Hepatic stellate cell (primary cell): ENCODE measurements around the gene SSH2.
"Not testable (repeated sequence)": the region's sequence is repeated elsewhere in the genome, so short reads cannot be mapped to it uniquely, and the experiment has no call there.

Source experiments
- DNase-seq: peaks from one replicate; pipeline ENCODE4 v3.0.0; 2011; ENCODE audit warnings: low spot score

The SSH2 gene

DNA sequence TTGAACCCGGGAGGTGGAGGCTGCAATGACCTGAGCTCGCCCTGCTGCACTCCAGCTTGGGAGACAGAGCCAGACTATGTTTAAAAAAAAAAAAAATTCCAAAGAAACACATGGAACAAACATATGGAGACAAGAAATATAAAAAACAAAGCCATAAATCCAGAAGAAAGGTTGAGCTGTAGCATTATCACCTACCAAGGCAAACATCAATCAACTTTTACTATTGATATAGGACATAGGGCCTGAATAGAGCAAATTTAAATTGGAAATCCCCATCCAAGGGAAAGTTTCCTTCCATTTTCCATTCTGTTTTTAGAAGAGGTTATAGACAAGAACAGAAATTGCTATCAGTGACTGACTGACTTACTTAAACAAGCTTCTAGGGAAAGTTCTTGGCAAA lies 56.6 kb downstream of the SSH2 start:
- no peak for DNase-seq

DNA sequence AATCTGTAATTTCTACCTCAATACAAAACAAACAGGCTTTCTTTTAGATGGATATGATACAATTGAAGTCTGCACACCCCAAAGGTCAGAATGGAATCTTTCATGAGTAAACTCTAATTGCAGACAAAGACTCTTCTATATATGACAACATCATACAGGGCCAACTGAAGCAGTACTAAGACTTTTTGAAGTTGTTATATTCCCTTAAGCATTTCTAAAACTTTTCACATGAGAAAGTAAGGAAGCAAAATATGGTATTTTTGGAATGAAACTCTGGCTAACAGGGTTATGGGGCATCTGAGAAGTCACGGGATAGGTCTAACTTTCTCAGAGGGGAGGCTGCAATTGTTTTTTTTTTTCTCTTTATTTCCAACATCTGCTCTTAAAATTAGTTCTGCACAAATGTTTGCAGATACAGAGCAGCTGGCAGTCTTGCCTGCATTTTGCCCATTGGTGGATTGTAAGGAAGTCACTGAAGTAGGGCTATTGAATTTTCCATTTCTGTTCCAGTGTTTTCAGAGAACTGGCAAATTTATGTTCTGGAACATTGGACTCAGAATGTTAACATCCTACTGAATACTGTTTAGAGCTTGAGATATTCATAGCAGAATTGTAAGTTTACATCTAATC lies 59.1 kb downstream of the SSH2 start:
- DNase-seq = no peak

DNA sequence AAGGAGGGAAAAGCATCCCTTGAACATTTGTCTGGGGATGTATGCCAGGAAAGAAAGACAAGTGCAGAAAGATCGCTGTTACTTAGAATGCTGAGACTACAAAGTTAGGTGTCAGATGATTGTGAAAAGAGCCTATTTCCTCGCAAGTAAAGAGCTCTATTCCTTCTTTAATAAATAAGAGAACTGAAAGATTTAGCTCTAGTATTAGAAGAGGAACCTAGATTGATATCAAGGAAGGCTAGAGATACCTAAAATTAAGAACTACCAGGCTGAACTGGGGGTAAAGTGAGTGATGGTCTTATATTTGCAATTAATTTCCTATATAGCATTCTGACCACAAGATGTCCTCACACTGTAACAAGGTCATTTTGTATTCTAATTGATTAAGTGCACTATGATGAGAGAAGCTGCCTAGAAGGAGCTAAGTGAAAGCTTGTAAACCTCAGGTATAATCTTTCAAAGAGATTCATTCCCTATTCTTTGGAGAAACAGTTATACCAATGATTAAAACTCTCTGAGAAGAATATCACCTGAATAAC lies 62.3 kb downstream of the SSH2 start:
- DNase-seq = no peak

DNA sequence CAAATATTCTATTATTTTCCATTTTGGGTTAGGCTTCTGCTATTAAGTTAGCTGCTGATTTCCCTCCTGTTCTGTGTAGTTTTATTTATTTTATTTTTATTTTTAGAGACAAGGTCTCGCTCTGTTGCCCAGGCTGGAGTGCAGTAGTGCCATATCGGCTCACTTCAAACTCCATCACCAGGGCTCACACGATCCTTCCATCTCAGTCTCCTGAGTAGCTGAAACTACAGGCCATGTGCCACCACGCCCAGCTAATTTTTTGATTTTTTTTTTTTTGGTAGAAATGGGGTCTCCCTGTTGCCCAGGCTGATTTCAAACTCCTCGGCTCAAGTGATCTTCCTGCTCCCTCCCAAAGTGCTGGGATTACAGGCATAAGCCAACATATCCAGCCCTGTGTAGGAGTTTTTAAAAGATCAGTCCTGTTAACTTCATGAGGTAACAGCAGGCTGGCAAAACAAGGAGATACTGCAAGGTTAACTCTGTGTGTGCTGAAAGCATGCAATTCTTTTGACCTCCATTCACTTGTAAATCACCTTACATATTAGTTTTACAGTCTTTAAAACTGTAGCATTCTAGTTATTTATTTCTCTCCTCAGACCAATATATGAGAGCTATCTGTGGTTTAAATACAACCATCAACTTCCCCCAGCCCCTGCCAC lies 63.2 kb downstream of the SSH2 start:
- DNase-seq = no peak

DNA sequence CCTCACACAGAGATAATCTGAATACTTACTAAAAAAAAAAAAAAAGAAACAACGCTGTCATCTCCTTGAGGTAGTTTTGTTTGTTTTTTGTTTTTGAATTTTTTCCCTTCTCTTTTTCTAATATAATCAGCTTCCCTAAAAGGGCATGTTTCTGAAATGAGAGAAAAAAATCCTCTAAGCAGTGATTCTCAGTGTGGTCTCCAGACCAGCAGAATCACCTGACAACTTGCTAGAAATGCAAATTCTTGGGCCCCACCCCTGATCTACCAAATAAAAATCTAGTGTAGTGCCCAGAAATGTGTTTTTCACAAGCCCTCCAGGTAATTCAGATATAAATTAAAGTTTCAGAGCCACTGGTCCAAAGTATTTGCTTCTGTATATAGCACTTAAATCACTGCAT lies 65.4 kb downstream of the SSH2 start:
- no peak for DNase-seq

DNA sequence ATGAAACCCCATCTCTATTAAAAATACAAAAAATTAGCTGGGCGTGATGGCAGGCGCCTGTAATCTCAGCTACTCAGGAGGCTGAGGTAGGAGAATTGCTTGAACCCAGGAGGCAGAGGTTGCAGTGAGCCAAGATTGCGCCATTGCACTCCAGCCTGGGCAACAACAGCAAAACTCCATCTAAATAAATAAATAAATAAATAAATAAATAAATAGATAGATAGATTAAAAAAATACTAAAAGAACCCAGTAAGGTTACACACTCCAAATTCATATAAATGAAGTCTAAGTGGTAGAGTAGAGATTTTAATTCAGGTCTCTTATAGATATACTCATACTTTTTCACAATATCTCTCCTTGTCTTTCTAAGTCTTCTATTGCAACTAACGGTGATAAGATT lies 65.9 kb downstream of the SSH2 start:
- DNase-seq = not testable (repeated sequence)

DNA sequence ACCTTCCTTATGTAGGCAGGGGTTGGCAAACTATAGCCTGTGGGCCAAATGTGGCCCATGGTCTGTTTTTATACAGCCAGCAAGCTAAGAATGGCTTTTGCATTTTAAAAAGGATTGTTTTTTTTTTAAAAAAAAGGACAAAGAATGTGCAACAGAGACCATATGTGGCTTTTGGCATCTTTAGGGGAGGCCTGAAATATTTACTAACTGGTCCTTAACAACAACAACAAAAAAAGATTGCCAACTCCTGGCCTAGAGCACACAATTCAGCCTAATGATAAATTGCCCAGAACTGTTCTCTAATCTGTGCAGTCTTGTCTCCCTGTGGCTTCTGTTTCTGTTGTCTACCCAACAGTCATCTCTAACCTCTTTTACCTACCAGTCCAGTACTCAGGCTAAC lies 67.1 kb downstream of the SSH2 start:
- no peak for DNase-seq

DNA sequence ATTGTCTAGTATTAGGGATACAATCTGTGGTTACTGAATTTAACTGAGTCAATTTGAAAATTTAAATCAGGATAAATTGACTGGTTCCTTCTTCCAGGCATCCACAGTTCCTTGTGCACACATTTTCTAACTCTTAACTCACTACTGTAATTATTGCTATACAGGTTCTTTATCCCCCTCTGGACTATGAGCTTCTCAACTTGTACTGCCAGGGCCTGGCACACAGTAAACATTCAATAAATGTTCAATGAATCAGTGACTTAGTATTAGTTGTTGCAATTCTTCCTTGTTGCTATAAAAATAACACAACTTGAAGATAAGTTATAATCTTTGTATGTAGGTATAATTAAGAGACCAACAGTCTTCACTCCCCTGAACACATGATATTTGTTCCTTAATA lies 67.9 kb downstream of the SSH2 start:
- no peak for DNase-seq

DNA sequence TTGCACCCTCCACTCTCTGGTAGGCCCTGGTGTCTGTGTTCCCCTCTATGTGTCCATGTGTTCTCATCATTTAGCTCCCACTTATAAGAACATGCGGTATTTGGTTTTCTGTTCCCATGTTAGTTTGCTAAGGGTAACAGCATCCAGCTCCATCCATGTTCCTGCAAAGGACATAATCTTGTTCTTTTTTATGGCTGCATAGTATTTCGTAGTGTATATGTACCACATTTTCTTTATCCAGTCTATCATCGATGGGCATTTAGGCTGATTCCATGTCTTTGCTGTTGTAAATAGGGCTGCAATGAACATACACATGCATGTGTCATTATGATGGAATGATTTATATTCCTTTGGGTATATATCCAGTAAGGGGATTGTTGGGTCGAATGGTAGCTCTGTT lies 70.6 kb downstream of the SSH2 start:
- DNase-seq = not testable (repeated sequence)

DNA sequence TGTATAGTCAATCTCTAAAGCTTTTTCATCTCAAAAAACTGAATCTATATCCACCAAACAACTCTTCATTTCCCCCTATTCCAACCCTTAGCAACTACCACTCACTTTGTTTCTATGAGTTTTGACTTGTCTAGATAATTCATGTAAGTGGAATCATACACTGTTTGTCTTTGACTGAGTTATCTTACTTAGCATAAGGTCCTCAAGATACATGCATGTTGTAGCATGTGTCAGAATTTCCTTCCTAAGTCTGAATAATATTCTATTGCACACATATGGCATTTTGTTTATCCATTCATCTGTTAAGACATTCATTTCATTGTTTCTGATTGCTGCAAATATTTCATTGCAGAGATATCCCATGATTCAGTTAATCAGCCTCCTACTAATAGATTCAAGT lies 72.2 kb downstream of the SSH2 start:
- DNase-seq = no peak

DNA sequence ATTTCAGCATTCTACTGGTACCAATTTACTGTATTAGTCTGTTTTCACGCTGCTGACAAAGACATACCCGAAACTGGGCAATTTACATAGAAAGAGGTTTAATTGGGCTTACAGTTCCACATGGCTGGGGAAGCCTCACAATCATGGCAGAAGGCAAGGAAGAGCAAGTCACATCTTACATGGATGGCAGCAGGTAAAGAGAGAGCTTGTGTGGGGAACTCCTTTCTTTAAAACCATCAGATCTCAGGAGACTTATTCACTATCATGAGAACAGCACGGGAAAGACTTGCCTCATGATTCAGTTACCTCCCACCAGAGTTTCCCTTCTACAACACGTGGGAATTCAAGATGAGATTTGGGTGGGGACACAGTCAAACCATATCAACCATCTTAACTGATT lies 72.9 kb downstream of the SSH2 start:
- not testable (repeated sequence) for DNase-seq

DNA sequence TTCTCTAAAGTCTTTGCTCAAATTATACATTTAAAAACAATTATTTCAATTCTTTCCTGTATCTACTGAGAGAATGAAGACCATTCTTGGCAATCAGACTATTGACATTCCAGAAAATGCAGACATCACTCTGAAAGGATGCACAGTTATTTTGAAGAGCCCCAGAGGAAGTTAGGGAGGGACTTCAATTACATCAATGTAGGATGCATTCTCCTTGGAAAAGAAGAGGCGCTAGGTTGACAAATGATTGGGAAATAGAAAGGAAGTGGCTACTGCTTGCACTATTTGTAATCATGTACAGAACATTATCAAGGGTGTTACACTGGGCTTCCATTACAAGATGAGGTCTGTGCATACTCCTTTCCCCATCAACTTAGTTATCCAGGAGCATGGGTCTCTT lies 74.3 kb downstream of the SSH2 start:
- no peak for DNase-seq

DNA sequence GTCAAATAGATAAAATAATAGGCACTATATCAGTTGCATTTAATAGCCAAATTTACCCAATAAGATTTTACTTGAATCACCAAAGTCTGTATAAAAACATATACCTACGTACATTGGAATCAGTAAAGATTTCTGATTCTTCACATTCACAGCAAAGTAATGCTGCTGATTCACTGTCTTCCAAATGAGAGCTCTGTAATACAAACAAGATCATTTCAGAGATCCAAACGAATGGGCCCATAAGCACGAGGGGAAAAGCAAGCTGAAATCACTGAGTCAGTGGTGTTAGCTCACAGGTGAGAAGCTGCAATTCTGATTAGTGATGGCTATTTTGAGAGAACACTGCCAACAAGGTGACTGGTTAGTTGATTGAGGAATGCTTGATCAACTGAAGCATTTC lies 81.3 kb downstream of the SSH2 start:
- no peak for DNase-seq

DNA sequence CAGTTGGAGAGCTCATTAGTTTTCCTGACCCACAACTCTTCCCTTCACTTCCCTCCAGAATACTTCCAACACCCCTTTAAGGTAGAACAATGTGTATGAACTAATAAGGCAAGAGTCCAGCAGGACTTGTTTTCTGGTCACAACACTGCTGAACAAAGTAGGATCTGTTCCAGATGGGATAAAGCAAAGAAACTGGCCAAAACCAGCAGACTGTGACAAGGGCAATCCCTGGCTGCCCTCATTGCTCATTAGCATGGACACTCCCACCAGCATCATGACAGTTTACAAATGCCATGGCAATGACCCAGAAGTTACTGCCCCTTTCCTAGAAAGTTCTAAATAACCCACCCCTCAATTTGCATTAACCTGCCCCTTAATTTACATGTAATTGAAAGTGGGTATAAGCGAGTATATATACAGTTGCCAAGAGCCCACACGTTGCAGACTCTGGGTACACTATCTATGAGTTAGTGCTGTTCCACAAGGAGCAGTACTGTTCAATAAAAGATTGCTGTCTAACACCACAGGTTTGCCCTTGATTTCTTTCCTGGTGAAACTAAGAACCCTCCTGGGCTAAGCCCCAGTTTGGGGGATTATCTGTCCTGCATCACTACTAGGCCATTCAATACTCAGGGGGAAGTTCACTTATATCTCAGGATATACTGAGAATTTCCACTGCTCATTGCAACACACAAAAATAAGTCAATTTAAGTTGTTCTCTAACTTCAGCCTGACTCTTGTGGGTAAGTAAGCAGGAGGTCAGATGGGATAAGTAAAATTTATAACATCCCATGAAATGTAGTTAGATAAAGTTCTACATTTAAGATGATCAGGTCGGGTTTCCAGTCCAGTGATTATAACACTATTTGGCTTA lies 82.3 kb downstream of the SSH2 start:
- DNase-seq = no peak

DNA sequence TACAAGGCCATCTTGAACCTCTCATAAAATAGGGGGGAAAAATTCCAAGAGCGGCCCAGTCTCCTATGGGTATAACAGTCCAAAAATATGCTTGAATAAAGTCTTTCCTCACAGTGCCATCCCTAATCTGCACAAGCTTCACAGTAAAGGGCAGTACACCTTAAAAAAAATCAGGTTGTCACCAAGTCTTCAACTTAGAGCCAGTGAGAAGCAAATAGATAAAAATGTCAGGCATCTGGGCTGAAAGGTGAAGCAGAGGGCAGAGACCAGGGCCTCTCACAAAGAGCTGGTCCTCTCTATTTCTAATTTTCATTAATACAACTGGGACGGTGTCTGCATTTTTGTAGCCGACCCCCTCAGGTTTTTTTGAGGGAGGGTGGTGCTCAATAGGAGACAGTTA lies 82.9 kb downstream of the SSH2 start:
- DNase-seq = no peak

DNA sequence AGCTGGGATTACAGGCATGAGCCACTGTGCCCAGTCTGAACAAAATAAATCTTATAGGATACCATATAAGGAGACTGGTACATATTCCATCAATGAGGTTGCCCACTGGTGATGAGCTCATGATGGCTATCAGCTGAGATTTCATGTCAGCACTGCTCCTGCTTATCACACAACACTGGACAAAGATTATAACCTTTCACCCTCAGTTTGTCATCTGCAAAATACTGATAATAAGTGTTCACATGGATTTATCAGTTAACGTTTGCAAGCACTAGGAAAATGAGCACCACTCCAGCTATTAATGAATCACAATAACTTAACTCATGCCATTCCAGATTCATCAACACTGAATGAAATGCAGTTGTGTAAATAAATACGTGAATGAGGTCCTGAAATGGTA lies 83.7 kb downstream of the SSH2 start:
- DNase-seq = no peak

DNA sequence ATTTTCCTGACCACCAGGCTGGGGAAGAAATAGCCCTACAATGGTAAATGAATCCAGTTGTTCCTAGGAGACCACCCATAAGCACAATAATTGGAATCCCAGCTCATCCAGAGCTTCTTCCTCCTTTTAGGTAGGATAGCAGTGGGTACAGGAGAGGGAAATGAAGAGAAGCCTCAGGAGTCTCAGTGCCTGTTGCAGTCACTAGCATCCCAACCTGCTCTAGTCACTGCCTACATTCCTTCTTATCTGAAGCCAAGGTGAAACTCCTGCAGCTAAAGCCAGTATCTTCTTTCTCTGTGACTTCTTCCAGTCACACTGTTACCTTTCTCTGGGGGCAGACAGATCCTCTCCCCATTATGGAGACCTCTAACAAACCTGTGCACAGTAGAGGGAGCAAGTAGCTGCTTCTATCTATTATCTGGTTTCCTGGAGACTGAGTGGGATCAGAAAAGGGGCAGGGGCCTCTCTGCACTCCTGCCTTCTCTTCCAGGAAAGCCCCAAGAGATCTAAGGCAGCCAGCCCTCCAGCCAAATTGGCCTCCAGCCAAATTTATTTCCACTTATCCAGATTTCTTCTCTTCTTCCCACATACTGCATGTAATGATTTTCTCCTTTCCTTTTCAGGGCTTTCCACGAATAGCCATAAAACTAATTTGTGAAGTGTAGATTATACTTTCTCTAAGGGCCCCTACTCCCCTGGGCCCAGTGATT lies 85.5 kb downstream of the SSH2 start:
- no peak for DNase-seq

DNA sequence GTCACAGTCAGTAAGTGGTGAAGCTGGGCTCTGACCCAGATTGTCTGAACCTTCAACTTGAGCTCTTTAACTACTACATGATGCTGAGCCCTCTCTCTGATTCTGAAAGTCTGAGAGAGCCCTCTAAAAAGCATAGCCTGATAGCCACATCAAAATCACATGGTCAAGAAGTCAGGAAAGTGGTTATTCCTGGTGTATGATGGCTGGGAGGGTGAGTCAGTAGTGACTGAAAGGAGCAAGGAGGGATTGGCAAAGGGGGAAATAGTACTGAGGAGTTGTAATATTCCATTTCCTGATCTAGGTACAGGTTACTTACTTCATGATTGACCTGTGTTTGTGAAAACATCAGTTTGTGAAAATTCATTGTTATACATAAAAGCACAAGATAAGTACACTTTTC lies 89.1 kb downstream of the SSH2 start:
- DNase-seq = peak; percentile 59

DNA sequence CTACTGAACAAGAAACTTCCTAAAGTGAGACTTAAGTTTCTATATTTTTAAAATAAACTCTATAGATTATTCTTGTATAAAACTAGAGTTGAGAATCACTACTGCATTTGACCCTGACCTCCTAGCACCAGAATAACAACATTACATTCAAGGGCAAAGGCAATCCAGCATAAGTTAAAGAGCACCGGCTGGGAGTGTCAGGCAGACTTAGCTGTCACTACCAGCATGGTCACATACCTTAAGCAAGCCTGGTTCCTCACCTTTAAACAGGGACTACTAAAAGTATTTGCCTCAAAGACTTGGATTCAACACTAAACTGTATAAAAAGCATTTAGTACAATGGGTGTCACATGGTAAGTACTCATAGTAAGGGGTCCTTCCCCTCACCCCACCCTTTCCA lies 90.4 kb downstream of the SSH2 start:
- DNase-seq = no peak

DNA sequence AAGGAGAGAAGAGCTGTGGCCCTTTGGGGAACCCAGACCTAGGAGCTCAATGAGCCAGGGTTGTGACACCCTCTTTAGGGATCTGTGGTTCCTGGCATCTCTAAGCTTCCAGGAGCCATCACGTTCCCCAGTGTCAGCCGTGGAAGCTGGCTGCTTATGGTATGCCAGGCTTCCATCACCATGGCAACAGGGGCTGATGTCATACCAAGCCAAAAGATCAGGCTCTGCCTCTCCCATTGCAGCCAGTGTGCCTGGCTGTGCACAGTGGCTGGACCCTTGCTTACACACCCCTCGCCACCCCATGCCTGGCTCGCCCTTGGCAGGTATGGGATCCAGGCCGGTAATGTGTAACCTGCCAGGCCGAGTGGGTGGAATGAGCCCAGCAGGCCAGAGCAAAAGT lies 91.1 kb downstream of the SSH2 start:
- DNase-seq = no peak

DNA sequence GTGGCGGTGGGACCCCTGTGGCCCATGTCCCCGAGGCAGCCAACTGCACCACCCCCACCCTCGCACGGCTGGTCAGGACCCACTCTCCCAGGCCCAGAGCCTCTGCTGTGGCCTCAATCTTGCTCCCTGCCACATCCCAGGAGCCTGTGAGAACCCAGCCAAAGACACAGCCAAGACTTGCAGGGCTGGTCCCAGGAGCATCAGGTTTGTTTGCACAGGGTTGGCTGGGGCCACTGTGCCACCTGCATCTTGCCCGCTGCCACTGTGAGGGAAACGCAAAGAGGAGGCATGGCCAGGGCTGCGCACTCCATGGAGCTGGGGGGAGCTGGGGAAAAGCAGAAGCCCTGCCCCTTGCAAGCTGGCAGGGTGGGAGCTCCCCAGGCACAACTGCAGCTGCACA lies 92.5 kb downstream of the SSH2 start:
- DNase-seq = no peak

DNA sequence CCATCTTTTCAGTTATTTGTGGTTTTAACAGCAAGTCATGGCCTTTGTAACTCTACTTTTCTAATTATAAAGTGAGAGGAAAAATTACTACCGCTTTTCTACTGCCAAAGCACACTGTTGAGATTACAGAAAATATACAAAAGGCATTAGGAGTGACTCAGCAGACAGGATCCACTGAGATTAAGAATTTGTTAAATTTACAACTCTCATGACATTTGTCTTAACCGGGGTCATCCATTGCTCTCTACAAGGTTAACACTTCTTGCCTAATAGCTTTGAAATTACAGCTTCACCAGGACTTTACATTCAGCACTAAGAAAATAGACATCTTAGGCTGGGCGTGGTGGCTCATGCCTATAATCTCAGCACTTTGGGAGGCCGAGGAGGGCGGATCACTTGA lies 93.4 kb downstream of the SSH2 start:
- no peak for DNase-seq
